Measurements from ENCODE around the gene COL10A1. TPM values are rescaled to one million over a fixed set of nuclear protein-coding genes. Genes with fewer than 3 reads are reported as not detected.

The COL10A1 gene
- under 0.01 and 0.17 TPM in 2 replicates for total RNA-seq

DNA sequence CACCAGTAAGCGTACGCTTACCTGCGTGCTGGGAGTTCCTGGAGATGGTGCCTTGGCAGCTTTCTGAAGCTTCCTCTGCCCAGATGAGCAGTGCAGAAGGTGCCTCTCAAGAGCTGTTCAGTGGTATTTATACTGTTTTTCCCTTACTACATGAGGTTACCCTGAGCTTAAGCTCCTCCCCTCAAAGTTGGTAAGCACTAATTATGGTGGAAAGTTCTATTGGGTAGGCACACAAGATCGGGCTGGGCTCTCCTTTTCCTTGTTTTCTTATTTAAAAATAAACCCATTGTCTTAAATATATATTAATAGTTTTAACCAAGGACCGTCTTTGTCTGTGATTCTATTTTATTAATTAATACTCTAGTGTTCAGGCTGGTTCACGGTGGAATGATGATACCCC, at the start of gene COL10A1:
COL10A1 (minus strand) TSS at position 101 of the 400 bp plus-strand sequence. CDS start 640 bp downstream, outside the sequence.

DNA sequence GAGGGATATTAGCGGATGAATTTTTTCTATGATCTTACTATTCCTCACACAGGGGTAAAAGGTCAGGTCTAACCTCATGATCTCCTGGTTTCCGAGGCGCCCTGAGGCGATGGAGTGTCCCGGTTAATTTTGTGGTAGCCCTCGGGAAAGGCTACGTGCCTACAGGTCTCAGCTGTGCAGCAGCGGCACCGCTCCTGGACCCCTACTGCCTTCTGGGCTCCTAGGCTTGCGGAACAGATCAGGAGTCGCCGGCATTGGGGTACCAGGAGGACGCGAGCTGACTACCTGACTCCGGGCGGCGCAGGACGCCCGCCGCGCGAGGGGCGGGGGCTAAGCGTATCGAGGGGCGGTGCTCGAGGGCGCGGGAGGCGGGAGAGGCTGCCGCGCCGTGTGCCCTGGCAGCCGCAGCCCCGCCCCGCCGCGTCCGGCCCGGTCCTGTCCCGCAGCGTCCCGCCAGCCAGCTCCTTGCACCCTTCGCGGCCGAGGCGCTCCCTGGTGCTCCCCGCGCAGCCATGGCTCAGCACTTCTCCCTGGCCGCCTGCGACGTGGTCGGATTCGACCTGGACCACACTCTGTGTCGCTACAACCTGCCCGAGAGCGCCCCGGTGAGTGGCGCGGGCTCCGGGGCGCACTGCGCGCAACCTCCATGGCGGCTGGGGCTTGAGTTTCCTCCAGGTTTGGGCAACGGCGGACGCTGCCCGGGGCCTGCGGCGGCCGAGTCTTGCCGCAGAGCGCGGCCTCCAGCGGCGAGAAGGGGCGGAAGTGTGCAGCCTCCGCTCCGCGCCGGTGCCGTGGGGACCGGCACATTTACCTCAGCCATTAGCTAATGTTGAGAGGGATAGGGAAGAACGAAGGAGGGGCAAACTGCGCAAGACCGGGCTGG, 25.3 kb downstream of the COL10A1 start, which contains the start of gene NT5DC1:
NT5DC1 (plus strand) TSS at position 435 of the 883 bp plus-strand sequence; CDS start at position 513, 78 bp downstream.

Other genes with a start within 250 kb of the COL10A1 start
- 0.15 and 0.17 TPM in 2 replicates for gene FRK, start 65.2 kb downstream of the COL10A1 start, total RNA-seq
- 13.7 and 16.8 TPM in 2 replicates for gene NT5DC1, start 25.3 kb downstream of the COL10A1 start, total RNA-seq
- gene TSPYL4, start 127.9 kb upstream of the COL10A1 start, total RNA-seq: 8.6 and 10.3 TPM in 2 replicates
- gene TSPYL1, start 153.8 kb upstream of the COL10A1 start, total RNA-seq: 45.3 and 53.6 TPM in 2 replicates
- 22.4 and 25.0 TPM in 2 replicates for gene DSE, start 244.8 kb upstream of the COL10A1 start, total RNA-seq

Data from bronchus fibroblast of lung (primary cell).